ENCODE results near the gene DYNC1I1.

Gene DYNC1I1

GRCh38 chr7:96067321-96067720 lies 295.0 kb downstream of the DYNC1I1 start:
- H4K20me1 ChIP-seq (ENCODE audit: low read depth, low read length), result no peaks in the 10 kb centered on the region
- no peak overlapping the region for H3K4me3 ChIP-seq (ENCODE audit: insufficient read depth, low read length, poor library complexity, severe bottlenecking)
- H3K9me2 ChIP-seq (replicated peaks; ENCODE audit: insufficient read depth, low read length), result no peaks in the 10 kb centered on the region
- no peaks in the 10 kb centered on the region for H3K79me2 ChIP-seq (ENCODE audit: insufficient read depth, low read length)
- H3K27ac ChIP-seq (ENCODE audit: low read depth, low read length), result no peak overlapping the region
- no peak overlapping the region for H2AFZ ChIP-seq (ENCODE audit: low read depth, low read length, severe bottlenecking)
- no peaks in the 10 kb centered on the region for H3K9me3 ChIP-seq (ENCODE audit: insufficient read depth, low read length)
- H3K27me3 ChIP-seq (ENCODE audit: low read length), result 0 out of 2 replicates have a peak, but pooled peaks cover 3% of the 10 kb centered on the region
- H3F3A ChIP-seq (ENCODE audit: insufficient read depth), result no peaks in the 10 kb centered on the region
- TF ChIP-seq CTCF (IDR thresholded peaks at IDR 0.05; ENCODE audit: insufficient read depth, low read length, poor library complexity, severe bottlenecking) (no peak), EZH2phosphoT487 (conservative IDR thresholded peaks at IDR 0.05; ENCODE audit: low read length) (no peak)
- H3K4me2 ChIP-seq (ENCODE audit: low read depth, low read length, poor library complexity, severe bottlenecking), result no peak overlapping the region
- no peak overlapping the region for H3K9ac ChIP-seq (ENCODE audit: low read length)
- H3K36me3 ChIP-seq (ENCODE audit: low read length), result no peaks in the 10 kb centered on the region

- TF ChIP-seq CTCF (IDR thresholded peaks at IDR 0.05; ENCODE audit: insufficient read depth, low read length, poor library complexity, severe bottlenecking) (no peak), EZH2phosphoT487 (conservative IDR thresholded peaks at IDR 0.05; ENCODE audit: low read length) (no peak)
- no peaks in the 10 kb centered on the region for H3K9me2 ChIP-seq (replicated peaks; ENCODE audit: insufficient read depth, low read length)
- no peaks in the 10 kb centered on the region for H4K20me1 ChIP-seq (ENCODE audit: low read depth, low read length)
- no peaks in the 10 kb centered on the region for H3K9me3 ChIP-seq (ENCODE audit: insufficient read depth, low read length)
- no peak overlapping the region for H3K4me3 ChIP-seq (ENCODE audit: insufficient read depth, low read length, poor library complexity, severe bottlenecking)
- H3K4me2 ChIP-seq (ENCODE audit: low read depth, low read length, poor library complexity, severe bottlenecking), result no peak overlapping the region
- no peak overlapping the region for H3K9ac ChIP-seq (ENCODE audit: low read length)
- H2AFZ ChIP-seq (ENCODE audit: low read depth, low read length, severe bottlenecking), result no peak overlapping the region
- H3K27ac ChIP-seq (ENCODE audit: low read depth, low read length), result no peak overlapping the region
- no peaks in the 10 kb centered on the region for H3F3A ChIP-seq (ENCODE audit: insufficient read depth)
- no peaks in the 10 kb centered on the region for H3K36me3 ChIP-seq (ENCODE audit: low read length)
- H3K27me3 ChIP-seq (ENCODE audit: low read length), result 0 out of 2 replicates have a peak, but pooled peaks cover 3% of the 10 kb centered on the region
- no peaks in the 10 kb centered on the region for H3K79me2 ChIP-seq (ENCODE audit: insufficient read depth, low read length)
Observed at GRCh38 chr7:96069401-96069800, 297.0 kb downstream of the DYNC1I1 start.

- Histone ChIP-seq H3K36me3 (ENCODE audit: low read length) (no peaks in the 10 kb centered on the region), H3K9ac (ENCODE audit: low read length) (no peak overlapping the region), H3K9me3 (ENCODE audit: insufficient read depth, low read length) (no peaks in the 10 kb centered on the region), H3K4me3 (ENCODE audit: insufficient read depth, low read length, poor library complexity, severe bottlenecking) (no peak overlapping the region), H3K9me2 (replicated peaks; ENCODE audit: insufficient read depth, low read length) (no peaks in the 10 kb centered on the region), H3K4me2 (ENCODE audit: low read depth, low read length, poor library complexity, severe bottlenecking) (no peak overlapping the region), H3F3A (ENCODE audit: insufficient read depth) (no peaks in the 10 kb centered on the region), H3K27me3 (ENCODE audit: low read length) (no peaks in the 10 kb centered on the region), H2AFZ (ENCODE audit: low read depth, low read length, severe bottlenecking) (no peak overlapping the region), H3K79me2 (ENCODE audit: insufficient read depth, low read length) (no peaks in the 10 kb centered on the region), H3K27ac (ENCODE audit: low read depth, low read length) (no peak overlapping the region), H4K20me1 (ENCODE audit: low read depth, low read length) (no peaks in the 10 kb centered on the region)
- TF ChIP-seq CTCF (IDR thresholded peaks at IDR 0.05; ENCODE audit: insufficient read depth, low read length, poor library complexity, severe bottlenecking) (no peak), EZH2phosphoT487 (conservative IDR thresholded peaks at IDR 0.05; ENCODE audit: low read length) (no peak)
Observed at GRCh38 chr7:96074871-96075270, 302.5 kb downstream of the DYNC1I1 start.
